Upper lobe of left lung (tissue), 4 donors: ENCODE results near the gene C10orf120.

Experiments
- EP300 ChIP-seq, 4 donors: sonication (generic); formaldehyde crosslinking; IDR thresholded peaks; one replicate each; pipeline ENCODE4 v1.5.1; 2017; ENCODE audit warnings: antibody characterized with exemption in 4 of 4, control low read depth in 2 of 4
- POLR2A ChIP-seq, 4 donors: fragments of 450-650 bp; IDR thresholded peaks; one replicate each; pipeline ENCODE4 v1.5.1; 2016 to 2017; ENCODE audit warnings: antibody characterized with exemption in 4 of 4, mild to moderate bottlenecking in 2 of 4
- TF ChIP-seq, protein P1 (sequence below), 6 experiments: fragments of 450-650 bp in 4 of 6; fragments of 200-600 bp in 2 of 6; sonication (generic) in 2 of 6; IDR thresholded peaks; one replicate each; pipeline ENCODE4 v1.5.1; 2016 to 2019; ENCODE audit warnings: antibody characterized with exemption in 6 of 6

DNA sequence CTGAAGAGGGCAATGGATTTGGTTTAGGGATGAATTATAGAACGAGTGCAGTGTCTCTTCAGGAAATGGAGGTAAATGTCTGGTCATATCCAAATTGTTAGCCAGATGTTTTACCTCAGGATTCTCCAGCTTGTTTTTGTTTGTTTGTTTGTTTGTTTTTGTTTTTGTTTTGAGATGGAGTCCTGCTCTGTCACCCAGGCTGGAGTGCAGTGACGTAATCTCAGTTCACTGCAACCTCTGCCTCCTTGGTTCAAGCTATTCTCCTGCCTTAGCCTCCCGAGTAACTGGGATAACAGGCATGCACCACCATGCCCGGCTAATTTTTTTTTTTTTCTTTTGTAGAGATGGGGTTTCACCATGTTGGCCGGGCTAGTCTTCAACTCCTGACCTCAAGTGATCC is 6.9 kb downstream of the C10orf120 start:
- TF ChIP-seq POLR2A (IDR thresholded peaks at IDR 0.05): no peak
- TF ChIP-seq, protein P1, sequence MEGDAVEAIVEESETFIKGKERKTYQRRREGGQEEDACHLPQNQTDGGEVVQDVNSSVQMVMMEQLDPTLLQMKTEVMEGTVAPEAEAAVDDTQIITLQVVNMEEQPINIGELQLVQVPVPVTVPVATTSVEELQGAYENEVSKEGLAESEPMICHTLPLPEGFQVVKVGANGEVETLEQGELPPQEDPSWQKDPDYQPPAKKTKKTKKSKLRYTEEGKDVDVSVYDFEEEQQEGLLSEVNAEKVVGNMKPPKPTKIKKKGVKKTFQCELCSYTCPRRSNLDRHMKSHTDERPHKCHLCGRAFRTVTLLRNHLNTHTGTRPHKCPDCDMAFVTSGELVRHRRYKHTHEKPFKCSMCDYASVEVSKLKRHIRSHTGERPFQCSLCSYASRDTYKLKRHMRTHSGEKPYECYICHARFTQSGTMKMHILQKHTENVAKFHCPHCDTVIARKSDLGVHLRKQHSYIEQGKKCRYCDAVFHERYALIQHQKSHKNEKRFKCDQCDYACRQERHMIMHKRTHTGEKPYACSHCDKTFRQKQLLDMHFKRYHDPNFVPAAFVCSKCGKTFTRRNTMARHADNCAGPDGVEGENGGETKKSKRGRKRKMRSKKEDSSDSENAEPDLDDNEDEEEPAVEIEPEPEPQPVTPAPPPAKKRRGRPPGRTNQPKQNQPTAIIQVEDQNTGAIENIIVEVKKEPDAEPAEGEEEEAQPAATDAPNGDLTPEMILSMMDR (IDR thresholded peaks at IDR 0.05): no peak
- TF ChIP-seq EP300 (IDR thresholded peaks at IDR 0.05): no peak
